Upper lobe of left lung (tissue), 4 donors: Measurements from ENCODE around the gene OR2H2.

ENCODE experiments used
- EP300 ChIP-seq, 4 donors: sonication (generic); formaldehyde crosslinking; IDR thresholded peaks; one replicate each; pipeline ENCODE4 v1.5.1; 2017; ENCODE audit warnings: antibody characterized with exemption in 4 of 4, control low read depth in 2 of 4
- POLR2AphosphoS5 ChIP-seq, 2 donors: sonication (generic); formaldehyde crosslinking; IDR thresholded peaks; one replicate each; pipeline ENCODE4 v1.5.1; 2017; ENCODE audit warnings: antibody characterized with exemption in 2 of 2
- TF ChIP-seq, protein P1 (sequence below), 6 experiments: fragments of 450-650 bp in 4 of 6; fragments of 200-600 bp in 2 of 6; sonication (generic) in 2 of 6; IDR thresholded peaks; one replicate each; pipeline ENCODE4 v1.5.1; 2016 to 2019; ENCODE audit warnings: antibody characterized with exemption in 6 of 6

- TF ChIP-seq POLR2AphosphoS5 (IDR thresholded peaks at IDR 0.05): no peak
- TF ChIP-seq, protein P1, sequence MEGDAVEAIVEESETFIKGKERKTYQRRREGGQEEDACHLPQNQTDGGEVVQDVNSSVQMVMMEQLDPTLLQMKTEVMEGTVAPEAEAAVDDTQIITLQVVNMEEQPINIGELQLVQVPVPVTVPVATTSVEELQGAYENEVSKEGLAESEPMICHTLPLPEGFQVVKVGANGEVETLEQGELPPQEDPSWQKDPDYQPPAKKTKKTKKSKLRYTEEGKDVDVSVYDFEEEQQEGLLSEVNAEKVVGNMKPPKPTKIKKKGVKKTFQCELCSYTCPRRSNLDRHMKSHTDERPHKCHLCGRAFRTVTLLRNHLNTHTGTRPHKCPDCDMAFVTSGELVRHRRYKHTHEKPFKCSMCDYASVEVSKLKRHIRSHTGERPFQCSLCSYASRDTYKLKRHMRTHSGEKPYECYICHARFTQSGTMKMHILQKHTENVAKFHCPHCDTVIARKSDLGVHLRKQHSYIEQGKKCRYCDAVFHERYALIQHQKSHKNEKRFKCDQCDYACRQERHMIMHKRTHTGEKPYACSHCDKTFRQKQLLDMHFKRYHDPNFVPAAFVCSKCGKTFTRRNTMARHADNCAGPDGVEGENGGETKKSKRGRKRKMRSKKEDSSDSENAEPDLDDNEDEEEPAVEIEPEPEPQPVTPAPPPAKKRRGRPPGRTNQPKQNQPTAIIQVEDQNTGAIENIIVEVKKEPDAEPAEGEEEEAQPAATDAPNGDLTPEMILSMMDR (IDR thresholded peaks at IDR 0.05): no peak
- no peak for TF ChIP-seq EP300 (IDR thresholded peaks at IDR 0.05)
These were observed 47.1 kb upstream of the OR2H2 start for GRCh38 chr6:29537714-29538403.
